ENCODE data around the gene ETS1.

DNA sequence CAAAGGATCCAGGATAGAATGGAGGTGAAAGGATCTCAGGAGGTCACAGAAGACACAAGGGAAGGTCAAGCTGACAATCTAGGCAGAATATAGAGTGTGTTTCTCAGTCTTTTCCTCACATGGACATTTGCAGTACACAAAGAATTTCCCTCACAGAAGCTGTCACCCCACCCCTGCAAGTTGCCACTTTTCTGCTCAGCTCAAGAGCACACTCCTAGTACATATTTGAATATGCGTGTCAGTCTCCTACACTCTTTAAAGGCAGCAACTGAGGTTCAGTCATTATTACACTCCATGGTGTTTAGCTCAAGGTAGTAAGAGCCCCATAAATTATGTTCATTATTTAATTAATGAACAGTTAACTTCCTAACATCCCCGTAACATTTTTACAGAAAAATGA, 59.1 kb downstream of the ETS1 start:
- TF ChIP-seq, protein P1, sequence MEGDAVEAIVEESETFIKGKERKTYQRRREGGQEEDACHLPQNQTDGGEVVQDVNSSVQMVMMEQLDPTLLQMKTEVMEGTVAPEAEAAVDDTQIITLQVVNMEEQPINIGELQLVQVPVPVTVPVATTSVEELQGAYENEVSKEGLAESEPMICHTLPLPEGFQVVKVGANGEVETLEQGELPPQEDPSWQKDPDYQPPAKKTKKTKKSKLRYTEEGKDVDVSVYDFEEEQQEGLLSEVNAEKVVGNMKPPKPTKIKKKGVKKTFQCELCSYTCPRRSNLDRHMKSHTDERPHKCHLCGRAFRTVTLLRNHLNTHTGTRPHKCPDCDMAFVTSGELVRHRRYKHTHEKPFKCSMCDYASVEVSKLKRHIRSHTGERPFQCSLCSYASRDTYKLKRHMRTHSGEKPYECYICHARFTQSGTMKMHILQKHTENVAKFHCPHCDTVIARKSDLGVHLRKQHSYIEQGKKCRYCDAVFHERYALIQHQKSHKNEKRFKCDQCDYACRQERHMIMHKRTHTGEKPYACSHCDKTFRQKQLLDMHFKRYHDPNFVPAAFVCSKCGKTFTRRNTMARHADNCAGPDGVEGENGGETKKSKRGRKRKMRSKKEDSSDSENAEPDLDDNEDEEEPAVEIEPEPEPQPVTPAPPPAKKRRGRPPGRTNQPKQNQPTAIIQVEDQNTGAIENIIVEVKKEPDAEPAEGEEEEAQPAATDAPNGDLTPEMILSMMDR (IDR thresholded peaks at IDR 0.05; ENCODE audit: low read depth, low read length): no peak
- no peak for TF ChIP-seq EZH2phosphoT487 (IDR thresholded peaks at IDR 0.05; ENCODE audit: low read depth)
